DND-41 (cell line): Measurements from ENCODE around the gene SPSB1.

Source experiments
- ATAC-seq: fragments of 200-7000 bp; cut with Tn5 transposase; 3 replicates; pipeline ENCODE4 v1.9.1; 2021; ENCODE audit warnings: low read depth; ENCODE audit not compliant: insufficient read depth
- DNase-seq: peaks from one replicate; pipeline ENCODE4 v3.0.0-alpha.2; 2020
- H2AFZ ChIP-seq: 2 replicates; pipeline ENCODE4 v1.6.0; 2012; ENCODE audit warnings: low read depth, low read length
- H3K27ac ChIP-seq: 2 replicates; pipeline ENCODE4 v1.5.1; 2012; ENCODE audit warnings: low read length, inconsistent platforms
- H3K27me3 ChIP-seq: fragments of 200-600 bp; sonication (generic); 2 replicates; pipeline ENCODE4 v1.6.0; 2012; ENCODE audit warnings: low read length, mild to moderate bottlenecking, inconsistent platforms; ENCODE audit not compliant: insufficient read depth, poor library complexity
- H3K36me3 ChIP-seq: 2 replicates; pipeline ENCODE4 v1.5.1; 2012; ENCODE audit warnings: low read length, inconsistent platforms; ENCODE audit not compliant: insufficient read depth
- H3K4me1 ChIP-seq: 2 replicates; pipeline ENCODE4 v1.5.1; 2012; ENCODE audit warnings: mild to moderate bottlenecking, low read length; ENCODE audit not compliant: insufficient read depth
- H3K4me2 ChIP-seq: 2 replicates; pipeline ENCODE4 v1.6.0; 2012; ENCODE audit warnings: mild to moderate bottlenecking, moderate library complexity, low read length, inconsistent platforms; ENCODE audit not compliant: insufficient read depth
- H3K4me3 ChIP-seq, 2 experiments: fragments of 200-600 bp in 1 of 2; shearing (Covaris generic) in 1 of 2; 2 replicates each; pipeline ENCODE4 v1.5.1; 2012 to 2016; ENCODE audit warnings: inconsistent platforms in 2 of 2, low read length in 2 of 2, mild to moderate bottlenecking in 2 of 2, low read depth in 1 of 2, moderate library complexity in 1 of 2
- H3K79me2 ChIP-seq: 2 replicates; pipeline ENCODE4 v1.6.0; 2012; ENCODE audit warnings: low read length, inconsistent platforms; ENCODE audit not compliant: insufficient read depth
- H3K9ac ChIP-seq: 2 replicates; pipeline ENCODE4 v1.6.0; 2012; ENCODE audit warnings: low read depth, mild to moderate bottlenecking, inconsistent platforms, low read length, moderate library complexity
- H3K9me3 ChIP-seq: 2 replicates; pipeline ENCODE4 v1.5.1; 2012; ENCODE audit warnings: low read length, moderate library complexity, mild to moderate bottlenecking, inconsistent platforms; ENCODE audit not compliant: insufficient read depth, severe bottlenecking
- H4K20me1 ChIP-seq: 2 replicates; pipeline ENCODE4 v1.6.0; 2012; ENCODE audit warnings: low read length; ENCODE audit not compliant: insufficient read depth
- CTCF ChIP-seq: IDR thresholded peaks from 2 replicates; pipeline ENCODE4 v1.5.1; 2012; ENCODE audit warnings: borderline replicate concordance, low read length, moderate library complexity, mild to moderate bottlenecking; ENCODE audit not compliant: poor library complexity, severe bottlenecking; ENCODE audit errors: extremely low read depth
- EZH2 ChIP-seq: IDR thresholded peaks from 3 replicates; pipeline ENCODE4 v1.6.1; 2012; ENCODE audit warnings: borderline replicate concordance, low read depth, mild to moderate bottlenecking, moderate library complexity, low read length, inconsistent platforms; ENCODE audit not compliant: severe bottlenecking

The SPSB1 gene

GRCh38 chr1:9366298-9366697 lies 73.6 kb downstream of the SPSB1 start:
- H3K9ac ChIP-seq = no peak overlapping the region
- ATAC-seq = no peak
- H3K4me3 ChIP-seq = no peak overlapping the region
- no peaks in the 10 kb centered on the region for H3K9me3 ChIP-seq
- H3K27me3 ChIP-seq = no peaks in the 10 kb centered on the region
- TF ChIP-seq EZH2 = no peak
- TF ChIP-seq CTCF = no peak
- no peak for DNase-seq
- H3K4me1 ChIP-seq = peaks cover 4% of the 10 kb centered on the region
- peaks cover 84% of the 10 kb centered on the region for H4K20me1 ChIP-seq
- no peak overlapping the region for H3K27ac ChIP-seq
- H3K4me2 ChIP-seq = no peak overlapping the region
- H2AFZ ChIP-seq = no peak overlapping the region
- peaks cover 72% of the 10 kb centered on the region for H3K79me2 ChIP-seq
- peaks cover 81% of the 10 kb centered on the region for H3K36me3 ChIP-seq

GRCh38 chr1:9366943-9367780 lies 74.5 kb downstream of the SPSB1 start:
- Histone ChIP-seq H2AFZ (no peak overlapping the region), H3K79me2 (peaks cover 64% of the 10 kb centered on the region), H3K27ac (no peak overlapping the region), H3K4me2 (no peak overlapping the region), H3K4me1 (peaks cover 4% of the 10 kb centered on the region), H3K4me3 (no peak overlapping the region), H3K36me3 (peaks cover 72% of the 10 kb centered on the region), H3K9ac (no peak overlapping the region), H4K20me1 (peaks cover 79% of the 10 kb centered on the region), H3K9me3 (no peaks in the 10 kb centered on the region), H3K27me3 (no peaks in the 10 kb centered on the region)
- no peak for TF ChIP-seq EZH2
- no peak for TF ChIP-seq CTCF
- no peak for ATAC-seq
- no peak for DNase-seq

- Histone ChIP-seq H2AFZ (no peak overlapping the region), H3K27ac (no peak overlapping the region), H3K9ac (no peak overlapping the region), H3K9me3 (no peaks in the 10 kb centered on the region), H3K4me3 (no peak overlapping the region), H3K36me3 (peaks cover 66% of the 10 kb centered on the region), H3K79me2 (peaks cover 58% of the 10 kb centered on the region), H3K27me3 (no peaks in the 10 kb centered on the region), H4K20me1 (peaks cover 76% of the 10 kb centered on the region), H3K4me2 (no peak overlapping the region), H3K4me1 (peaks cover 4% of the 10 kb centered on the region)
- TF ChIP-seq CTCF = no peak
- TF ChIP-seq EZH2 = no peak
- no peak; the same call in 2 of the 3 replicates for ATAC-seq
- no peak for DNase-seq
Observed at GRCh38 chr1:9367806-9368205, 75.1 kb downstream of the SPSB1 start.
